Measurements from ENCODE around the gene AARS1. TPM values are rescaled to one million over a fixed set of nuclear protein-coding genes. Genes with fewer than 3 reads are reported as not detected.
"Not testable (repeated sequence)": the region's sequence is repeated elsewhere in the genome, so short reads cannot be mapped to it uniquely, and the experiment has no call there.

AARS1 gene
- total RNA-seq, 1 donor from 2014 or later: 89.1 TPM

DNA sequence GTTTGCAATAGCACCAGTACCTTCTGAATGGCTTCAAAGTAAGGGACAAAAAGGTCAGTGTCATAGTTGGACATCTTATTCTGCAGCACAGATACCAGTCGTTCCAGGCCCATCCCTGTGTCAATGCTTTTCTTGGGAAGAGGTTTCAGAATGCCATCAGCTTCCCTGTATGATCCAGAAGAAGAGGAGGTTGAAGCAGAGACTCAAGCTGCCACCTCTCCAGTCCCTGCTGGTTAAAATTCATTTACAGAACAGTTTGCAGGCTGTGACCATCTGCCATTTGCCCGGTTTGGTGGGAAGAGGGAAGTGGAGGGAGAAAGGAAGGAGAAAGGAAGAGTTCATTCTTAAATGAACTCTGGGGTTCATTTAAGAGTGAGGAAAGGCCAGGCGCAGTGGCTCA, 19.1 kb downstream of the AARS1 start:
- DNase-seq: no peak

DNA sequence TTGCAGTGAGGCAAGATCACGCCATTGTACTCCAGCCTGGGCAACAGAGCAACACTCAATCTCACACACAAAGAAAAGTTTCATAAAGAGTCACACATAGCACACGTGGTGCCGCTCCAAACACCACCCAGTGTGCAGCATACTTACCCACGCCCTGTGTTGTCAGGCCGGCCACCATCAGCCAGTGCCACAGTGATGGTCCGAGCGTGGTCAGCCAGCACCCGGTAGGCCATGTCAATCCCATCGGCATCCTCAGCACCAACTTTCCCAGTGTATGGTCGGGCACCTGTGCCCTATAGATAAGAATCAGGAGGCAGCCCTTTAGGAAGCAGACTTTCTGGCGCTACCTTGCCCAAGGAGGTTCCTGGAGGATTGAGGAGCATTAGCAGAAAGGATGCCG, 19.8 kb downstream of the AARS1 start:
- DNase-seq: no peak

DNA sequence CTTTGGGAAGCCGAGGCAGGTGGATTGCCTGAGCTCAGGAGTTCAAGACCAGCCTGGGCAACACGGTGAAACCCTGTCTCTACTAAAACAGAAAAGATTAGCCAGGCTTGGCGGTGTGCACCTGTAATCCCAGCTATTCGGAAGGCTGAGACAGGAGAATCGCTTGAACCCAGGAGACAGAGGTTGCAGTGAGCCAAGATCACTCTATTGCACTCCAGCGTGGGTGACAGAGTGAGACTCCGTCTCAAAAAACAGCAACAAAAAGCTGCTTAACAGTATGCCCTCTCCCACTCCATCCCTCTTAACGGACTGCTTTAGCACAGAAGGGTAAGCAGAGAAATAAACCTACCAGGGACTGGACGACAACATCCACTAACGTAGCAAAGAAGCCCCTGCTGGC, 21.4 kb downstream of the AARS1 start:
- not testable (repeated sequence) for DNase-seq

DNA sequence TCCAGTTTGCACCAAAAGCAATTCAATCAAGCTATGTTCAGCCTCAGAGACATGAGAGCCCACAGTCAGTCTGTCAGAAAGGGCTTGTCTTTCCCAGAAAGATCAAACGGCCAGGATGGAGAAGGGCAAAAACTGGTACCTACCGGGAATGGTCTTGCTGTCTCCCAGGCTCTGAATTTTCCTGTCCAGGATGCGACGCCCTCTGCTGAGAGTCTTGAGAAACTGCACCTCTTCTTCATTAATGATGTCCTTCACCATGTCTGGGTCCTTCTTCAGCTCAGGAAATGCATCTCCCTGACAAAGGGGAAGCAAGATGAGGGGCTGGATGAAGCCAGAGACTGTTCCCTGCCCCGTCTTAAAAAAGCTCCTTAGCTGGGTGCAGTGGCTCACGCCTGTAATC, 21.8 kb downstream of the AARS1 start:
- DNase-seq: peak; percentile 64

DNA sequence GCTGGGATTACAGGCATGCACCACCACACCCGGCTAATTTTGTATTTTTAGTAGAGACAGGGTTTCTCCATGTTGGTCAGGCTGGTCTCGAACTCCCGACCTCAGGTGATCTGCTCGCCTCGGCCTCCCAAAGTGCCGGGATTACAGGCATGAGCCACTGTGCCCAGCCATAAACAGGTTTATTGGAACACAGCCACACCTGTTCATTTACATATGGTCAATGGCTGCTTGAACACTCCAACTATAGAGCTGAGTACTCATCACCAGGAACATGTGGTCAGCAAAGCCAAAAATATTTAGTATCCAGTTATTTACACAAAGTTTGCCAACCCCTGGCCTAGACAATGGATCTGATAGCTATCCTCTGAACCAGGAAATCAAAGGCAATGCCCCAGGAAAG, 29.4 kb downstream of the AARS1 start:
- not testable (repeated sequence) for DNase-seq

DNA sequence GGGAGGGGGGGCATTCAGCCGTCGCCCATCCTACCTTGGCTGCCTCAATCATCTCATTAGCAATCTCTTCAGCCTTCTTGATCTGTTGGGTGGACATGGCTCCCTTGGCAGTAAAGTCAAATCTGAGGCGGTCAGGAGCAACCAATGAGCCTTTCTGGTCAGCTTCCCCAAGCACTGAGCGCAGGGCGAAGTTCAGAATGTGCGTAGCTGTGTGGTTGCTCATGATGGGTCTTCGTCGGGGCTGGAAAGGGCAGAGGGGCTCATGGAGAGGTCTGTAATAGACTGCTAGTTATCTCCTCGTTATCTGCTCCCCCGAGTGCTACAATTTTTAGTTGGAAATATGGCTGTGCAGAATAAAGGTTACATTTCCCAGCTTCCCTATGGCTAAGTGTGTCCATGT, 30.4 kb downstream of the AARS1 start:
- DNase-seq: no peak

DNA sequence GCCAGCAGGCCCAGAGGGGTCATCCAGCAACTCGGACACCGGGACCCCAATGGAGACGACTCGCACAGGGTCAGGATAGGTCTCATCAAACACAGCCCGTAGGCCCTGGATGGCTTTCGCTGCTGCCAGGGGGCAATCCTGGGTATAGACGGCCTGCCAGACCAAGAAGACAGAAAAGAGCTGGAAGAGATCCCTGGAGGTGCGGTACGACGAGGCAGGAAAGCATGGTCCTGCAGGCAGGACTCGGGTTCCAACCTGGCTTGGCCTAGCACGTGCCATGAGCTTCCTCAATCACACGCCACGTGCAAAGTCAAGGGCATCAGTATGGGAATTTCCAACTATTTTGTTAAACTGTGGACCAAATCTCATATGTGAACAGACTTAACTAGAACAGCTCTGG, 31.2 kb downstream of the AARS1 start:
- DNase-seq: no peak

DNA sequence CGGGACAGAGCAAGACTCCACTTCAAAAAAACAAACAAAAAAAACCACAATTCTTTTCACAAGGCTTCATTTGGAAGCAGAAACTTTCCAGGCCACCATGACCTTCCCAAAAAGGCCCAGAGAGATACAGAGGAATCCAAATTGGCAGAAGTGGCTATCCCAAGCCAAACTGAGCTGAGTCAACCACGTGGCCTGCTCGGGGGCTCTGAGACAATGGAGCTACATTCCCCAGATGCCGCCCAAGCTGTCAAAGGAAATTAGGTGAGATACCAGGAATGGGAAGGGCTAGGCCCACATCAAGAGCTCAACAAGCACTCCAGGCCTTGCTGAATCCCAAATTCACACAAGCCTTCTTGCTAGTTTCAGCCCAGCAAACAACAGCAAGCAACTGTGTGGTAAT, 31.9 kb downstream of the AARS1 start:
- no peak for DNase-seq

DNA sequence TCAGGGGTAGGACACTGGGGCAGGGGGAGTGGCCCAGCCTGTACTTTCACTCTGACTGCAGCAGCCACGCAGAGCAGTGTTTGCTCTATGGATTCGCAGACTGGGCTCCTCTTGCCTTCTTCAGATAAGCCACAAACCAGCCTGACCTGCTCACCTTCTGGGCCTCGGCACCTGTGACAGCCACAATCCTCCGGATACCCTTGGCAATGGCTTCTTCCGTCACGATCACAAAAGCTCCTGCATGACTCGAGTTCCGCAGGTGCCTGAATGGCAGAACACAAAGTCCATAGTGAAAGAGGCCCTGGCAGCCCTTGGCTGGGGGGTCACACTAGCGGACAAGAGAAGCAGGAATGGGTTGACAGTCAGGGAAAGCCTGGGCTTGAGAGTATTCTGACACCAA, 33.7 kb downstream of the AARS1 start:
- no peak for DNase-seq

DNA sequence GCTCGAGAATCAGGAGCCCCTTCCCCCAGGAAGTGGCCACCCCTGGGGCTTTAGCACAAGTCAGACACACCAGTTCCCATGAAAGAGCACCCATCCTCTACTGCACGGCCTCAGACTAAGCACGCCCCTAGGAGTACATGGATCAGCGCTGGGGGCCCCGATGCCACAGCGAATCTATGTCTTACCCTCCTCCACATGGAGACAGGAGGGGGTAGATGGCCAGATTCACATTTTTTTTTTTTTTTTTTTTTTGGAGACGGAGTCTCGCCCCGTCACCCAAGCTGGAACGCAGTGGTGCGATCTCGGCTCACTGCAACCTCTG, 34.4 kb downstream of the AARS1 start:
- no peak for DNase-seq

DNA sequence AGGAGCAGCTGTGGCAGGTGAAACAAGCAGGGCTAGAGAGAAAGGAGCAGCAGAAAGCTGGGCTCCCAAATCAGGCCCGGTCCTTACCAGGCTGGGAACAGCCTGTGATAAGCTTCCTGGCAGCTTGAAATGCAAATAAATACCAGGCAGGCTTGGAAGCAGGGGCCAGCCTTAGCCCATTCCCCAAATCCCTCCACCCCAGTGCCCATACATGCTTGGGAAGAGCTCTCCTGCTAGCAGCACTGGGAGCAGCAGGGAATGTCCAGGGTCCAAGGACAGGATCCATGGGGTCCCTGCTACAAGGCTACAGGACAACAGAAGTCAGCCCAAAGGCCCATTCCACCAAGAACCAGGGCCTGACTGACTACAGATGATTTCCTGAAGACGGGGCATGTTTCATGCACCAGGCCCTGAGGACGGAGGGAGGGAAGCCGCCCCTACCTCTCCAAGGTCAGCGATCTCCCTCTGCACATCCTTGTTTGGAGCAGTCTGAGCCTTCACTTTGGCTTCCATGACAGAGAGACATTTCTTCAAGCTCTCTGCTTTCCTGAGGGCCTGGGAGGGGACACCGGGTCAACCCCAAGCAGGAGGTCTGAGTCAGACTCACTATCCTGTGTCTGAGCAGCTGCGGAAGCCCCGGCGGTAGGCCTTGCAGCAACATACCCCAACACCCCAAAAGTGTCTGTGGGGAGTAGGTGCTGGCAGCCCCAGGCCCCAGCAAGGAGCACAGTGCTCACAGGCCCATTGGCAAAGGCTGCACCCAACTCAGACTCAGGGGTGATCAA, 34.9 kb downstream of the AARS1 start:
- no peak for DNase-seq

DNA sequence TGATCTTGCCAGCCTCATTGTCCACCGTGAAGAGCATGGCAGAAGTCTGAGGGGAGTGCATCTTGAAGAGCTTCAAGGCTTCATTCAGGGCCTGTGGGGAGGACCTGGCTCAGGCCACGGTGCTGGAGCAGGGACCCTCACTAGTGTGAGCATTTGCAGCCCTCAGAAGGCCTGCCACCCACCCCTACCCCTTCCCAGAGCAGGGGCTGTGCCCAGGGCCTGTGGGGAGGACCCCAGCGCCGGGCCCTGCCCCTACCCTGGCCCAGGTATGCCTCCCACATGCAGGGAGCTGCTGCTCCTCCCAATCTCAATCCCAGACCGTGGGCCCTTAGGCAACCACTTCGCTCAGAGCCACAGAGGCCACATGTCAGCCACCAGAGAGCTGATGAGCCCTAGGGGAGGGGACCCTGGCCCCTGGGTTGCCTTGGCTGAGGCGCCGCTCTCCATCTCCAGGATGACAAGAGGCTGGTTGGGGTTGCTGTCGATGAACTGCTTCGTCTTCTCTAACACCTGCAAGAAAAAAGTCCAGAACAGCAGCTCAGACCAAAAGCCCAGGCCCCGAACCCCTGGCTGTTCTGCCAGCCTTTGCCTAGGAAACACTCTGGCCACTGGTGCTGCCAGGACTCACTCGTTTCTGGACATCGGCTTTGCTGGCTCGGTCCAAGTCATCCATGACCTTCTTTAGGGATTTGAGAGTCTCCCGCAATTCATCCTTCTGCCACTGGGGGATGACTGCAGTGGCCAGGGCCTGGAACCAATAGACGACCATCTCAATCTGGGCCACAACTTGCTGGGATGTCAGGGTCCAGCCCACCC, 35.8 kb downstream of the AARS1 start:
- peak; percentile 28 for DNase-seq

DNA sequence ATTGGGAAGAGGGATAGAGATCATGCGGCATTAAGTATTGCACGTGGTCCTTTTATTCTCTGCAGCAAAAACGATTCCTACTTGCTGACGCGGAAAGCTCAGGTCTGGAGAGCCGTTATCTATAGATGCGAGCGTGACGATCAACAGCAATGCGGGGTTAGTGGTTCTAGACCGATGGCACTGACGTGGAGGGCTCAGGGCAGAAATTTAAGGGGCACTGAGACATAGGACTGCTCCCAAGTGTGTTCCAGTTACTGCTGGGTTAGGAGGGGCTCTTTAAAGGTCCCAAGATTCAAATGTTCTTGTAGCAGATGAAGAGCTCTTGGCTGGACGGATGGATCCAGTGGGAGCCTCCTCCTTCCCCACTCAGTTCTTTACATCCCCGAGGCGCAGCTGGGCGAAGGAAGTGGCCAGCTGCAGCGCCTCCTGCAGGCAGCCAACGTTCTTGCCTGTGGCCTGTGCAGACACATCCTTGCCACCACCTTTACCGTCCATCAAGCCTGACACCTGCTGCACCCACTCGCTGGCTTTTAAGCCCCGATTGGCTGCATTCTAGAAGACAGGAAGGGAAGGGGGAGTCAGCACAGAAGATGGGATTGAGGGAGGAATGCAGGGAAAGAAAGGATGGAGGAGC, 36.8 kb downstream of the AARS1 start:
- no peak for DNase-seq

DNA sequence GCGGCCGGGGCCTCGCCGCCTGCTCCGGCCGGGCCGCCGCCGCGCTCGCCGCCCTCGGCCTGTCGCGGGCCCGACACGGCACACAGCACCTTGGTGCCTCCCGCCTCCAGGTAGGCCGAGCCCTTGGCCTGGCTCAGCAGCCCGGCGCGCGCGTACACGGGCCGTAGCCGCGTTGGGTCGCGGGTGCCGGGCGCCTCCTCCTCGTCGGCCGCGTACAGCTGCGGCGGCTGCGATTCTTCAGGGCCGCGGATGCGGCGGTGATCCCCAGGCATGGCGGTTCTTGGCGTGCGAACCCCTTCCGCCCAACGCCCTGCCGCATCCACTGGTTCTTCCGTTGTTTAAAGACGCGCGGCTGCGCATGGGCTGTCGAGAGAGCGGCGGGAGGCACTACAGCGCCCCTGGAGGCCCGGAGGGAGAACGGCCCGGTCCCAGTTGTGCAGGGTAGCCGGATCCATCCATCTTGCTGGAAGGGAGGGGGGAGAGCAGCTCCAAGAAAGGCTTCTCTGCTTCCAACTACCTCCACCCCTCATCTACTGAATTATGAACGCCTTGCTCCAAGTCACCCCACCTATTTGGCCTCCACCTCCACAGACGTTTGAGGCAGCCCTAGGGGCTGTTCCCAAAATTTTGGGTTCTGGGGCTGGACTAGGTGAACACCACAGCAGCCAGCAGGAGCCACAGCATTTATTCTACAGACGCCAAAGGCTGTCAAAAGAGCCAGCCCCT, 37.5 kb downstream of the AARS1 start, which contains the start of gene EXOSC6:
EXOSC6 (minus strand) TSS at position 312 of the 726 bp plus-strand sequence; CDS start at position 272, 40 bp downstream.
- peak; percentile 97 for DNase-seq

DNA sequence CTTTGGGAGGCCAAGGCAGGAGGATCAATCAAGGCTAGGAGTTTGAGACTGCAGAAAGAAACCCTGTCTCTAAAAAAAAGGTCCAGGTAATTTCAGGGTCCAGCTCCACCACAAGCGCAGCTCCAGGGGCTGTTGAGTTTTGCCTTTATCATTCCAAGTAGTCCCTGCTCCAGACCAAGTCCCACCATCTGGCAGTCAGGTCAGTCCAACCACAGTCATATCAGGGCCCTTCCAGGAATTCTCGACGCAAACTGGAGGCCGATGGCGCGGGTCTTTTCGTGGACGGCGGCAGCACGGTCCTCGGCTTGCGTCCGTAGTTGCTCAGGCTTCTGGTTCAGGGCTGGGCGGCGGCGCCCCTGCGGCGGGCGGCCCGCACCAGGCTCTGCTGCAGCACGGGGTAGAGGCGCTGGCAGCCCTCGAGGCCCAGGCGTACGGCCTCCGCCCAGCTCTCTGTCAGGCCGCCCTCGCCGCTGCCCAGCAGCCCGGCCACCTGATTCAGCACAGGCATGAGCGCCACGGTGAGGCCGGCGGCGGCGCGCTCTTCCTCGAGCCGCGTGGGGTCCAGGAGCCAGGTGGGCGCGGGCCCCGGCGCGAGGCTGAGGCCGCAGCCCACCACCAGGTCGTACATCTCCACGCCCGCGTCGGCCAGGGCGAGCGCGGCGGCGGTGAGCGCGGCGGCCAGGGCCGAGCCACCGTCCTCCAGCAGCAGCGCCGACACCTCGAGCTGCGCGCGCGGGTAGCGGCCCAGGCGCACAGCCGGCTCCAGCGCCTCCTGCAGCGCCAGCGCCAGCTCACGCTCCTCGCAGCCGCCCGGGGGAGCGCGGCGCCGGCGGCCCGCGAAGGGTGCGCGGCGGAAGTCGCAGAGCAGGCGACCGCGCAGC, 38.3 kb downstream of the AARS1 start:
- peak; percentile 40 for DNase-seq

DNA sequence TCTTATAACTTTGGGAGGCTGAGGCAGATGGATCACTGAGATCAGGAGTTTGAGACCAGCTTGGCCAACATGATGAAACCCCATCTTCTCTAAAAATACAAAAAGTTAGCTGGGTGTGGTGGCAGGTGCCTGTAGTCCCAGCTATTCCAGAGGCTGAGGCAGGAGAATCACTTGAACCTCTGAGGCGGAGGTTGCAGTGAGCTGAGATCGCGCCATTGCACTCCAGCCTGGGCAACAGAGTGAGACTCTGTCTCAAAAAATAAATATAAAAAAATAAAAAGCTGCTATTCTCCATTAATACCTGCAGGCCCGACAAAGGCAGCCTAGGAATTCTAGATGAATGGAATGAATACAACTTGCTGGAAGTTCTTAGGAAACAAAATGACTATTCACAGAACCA, 39.6 kb downstream of the AARS1 start:
- DNase-seq: not testable (repeated sequence)

DNA sequence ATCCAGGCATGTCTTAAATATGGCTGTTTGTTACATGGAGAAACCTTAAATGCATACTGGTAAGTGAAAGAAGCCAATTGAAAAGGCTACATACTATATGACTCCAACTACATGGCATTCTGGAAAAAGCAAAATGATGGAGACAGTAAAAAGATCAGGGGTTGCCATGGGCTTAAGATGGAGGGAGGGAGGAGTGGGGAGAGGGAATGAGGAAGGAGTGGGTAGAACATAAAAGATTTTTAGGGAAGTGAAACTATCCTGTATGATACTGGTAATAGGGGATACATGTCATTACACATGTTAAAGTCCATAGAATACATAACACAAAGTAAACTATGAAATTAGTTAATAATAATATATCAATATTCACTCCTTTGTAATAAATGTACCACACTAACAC, 50.5 kb downstream of the AARS1 start:
- not testable (repeated sequence) for DNase-seq

DNA sequence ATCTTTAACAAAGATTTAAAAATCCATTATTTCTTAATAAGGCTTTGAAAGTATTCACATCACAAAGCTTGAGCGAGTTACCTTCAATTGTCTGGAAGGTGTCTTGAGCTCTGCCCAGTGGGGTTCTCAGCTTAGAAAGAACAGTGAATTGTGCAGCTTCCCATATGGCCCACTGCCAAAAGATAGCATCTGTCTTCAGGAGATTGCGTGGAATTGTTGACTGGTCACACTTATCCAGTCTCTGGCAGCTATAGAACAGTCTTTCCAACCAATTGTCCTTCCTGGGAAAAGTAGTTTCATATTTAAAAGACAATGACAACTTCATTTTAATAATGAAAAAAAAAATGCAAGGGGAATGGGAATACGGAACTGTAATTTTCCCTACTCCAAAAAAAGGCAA, 57.5 kb downstream of the AARS1 start:
- DNase-seq: not testable (repeated sequence)

DNA sequence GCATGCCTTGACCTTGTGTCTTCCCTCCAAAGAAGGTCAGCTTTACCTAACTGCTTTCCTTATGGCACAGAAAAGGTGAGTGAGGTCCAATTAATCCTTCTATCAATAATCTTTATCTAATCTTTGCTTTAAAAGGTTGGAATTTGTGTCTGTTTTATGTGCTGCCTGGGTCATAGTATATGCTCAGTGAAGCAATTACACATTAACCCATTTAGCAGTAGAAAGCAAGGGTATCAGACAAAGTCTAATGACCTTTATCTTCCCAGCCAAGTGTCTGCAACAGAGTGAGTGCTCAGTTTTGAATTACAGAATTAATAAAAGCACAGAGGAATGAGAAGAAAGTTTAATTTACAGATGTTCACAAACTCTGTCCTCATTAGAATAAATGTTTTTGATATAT, 63.3 kb downstream of the AARS1 start:
- DNase-seq: not testable (repeated sequence)

DNA sequence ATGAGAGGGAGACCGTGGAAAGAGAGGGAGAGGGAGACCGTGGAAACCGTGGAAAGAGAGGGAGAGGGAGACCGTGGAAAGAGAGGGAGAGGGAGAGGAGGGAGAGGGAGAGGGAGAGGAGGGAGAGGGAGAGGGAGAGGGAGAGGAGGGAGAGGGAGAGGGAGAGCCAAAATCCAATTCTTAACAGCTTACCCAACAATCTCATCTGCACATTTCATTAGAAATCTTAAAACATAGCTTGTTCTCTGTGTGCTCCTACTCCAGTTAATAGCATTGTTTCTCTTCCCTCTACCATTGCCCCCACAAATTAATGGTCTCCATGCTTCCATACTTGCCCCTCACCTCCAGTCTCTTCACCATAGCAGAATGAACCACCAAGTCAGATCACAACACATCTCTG, 63.9 kb downstream of the AARS1 start:
- DNase-seq: not testable (repeated sequence)

DNA sequence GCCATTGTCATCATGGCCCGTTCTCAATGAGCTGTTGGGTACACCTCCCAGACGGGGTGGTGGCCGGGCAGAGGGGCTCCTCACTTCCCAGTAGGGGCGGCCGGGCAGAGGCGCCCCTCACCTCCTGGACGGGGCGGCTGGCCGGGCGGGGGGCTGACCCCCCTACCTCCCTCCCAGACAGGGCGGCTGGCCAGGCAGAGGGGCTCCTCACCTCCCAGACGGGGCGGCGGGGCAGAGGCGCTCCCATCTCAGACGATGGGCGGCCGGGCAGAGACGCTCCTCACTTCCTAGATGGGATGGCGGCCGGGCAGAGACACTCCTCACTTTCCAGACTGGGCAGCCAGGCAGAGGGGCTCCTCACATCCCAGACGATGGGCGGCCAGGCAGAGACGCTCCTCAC, 64.7 kb downstream of the AARS1 start:
- DNase-seq: not testable (repeated sequence)
